Right ventricle myocardium superior (tissue), 1 donor: ENCODE data around the gene COMMD7. TPM values are rescaled to one million over a fixed set of nuclear protein-coding genes. Genes with fewer than 3 reads are reported as not detected.

ENCODE experiments used
- ATAC-seq: fragments of 200-7000 bp; cut with Tn5 transposase; one replicate; pipeline ENCODE4 v1.9.1; 2020; ENCODE audit warnings: mild to moderate bottlenecking; ENCODE audit not compliant: poor library complexity
- DNase-seq: peaks from one replicate; pipeline ENCODE4 v3.0.0-alpha.2; 2020
- intact Hi-C: fragments of 100-400 bp; cut with DNase I; formaldehyde crosslinking; loops from one replicate; pipeline ENCODE4 v1.11.2; 2022
- total RNA-seq: library from RNA; stranded (reverse); fragmentation: NEBNext Ultra II Directional; extraction: Animal tissue kit (Norgen Biotek cat#: 25700); gene quantifications from one replicate; pipeline ENCODE4 v1.2.1, GENCODE V29; 2021
- donor health status: DM: no; HTN: yes; CAD: no; lungs with severe emphysema.

Gene COMMD7
- total RNA-seq, 1 donor from 2014 or later, result 47.8 TPM

DNA sequence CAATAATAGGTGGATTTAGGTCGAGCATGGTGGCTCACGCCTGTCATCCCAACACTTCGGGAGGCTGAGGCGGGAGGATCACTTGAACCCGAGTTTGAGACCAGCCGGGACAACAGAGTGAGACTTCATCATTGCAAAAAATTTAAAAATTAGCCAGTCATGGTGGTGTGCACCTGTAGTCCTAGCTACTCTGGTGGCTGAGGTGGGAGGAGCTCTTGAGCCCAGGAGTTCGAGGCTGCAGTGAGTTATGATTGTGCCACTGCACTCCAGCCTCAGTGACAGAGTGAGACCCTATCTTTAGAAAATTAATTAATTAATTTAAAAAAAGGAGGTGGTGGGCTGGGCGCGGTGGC, 56.1 kb downstream of the COMMD7 start:
- intact Hi-C loops, result no loop called here
- no peak for DNase-seq
- ATAC-seq, result no peak

DNA sequence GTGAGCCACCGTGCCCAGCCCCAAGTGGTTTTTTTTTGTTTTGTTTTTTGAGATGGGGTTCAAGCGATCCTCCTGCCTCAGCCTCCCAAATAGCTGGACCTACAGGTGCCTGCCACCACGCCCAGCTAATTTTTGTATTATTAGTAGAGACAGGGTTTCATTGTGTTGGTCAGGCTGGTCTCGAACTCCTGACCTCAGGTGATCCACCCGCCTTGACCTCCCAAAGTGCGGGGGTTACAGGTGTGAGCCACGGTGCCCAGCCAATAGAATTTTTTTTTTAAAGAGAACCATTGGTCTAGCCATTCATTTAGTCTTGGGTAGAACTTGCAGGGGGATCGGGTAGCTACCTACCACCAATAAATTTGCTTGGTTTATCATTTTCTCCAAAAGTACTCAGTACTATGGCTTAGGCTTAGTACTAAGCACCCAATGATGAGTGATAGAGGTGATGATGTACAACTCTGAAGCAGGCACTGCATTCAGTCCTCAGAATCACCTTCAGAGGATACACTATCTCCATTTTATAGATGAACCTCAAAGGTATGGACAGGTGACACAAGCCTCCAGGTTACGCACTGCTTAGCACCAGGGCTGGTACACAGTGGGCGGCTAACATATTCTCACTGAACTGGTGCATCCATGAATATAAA, 56.6 kb downstream of the COMMD7 start:
- intact Hi-C loops, result no loop called here
- ATAC-seq (no peak), DNase-seq (peak; percentile 15)

GRCh38 chr20:32685541-32686529, 57.4 kb downstream of the COMMD7 start:
- DNase-seq (peak; percentile 67), ATAC-seq (peak; percentile 38)
- intact Hi-C loops, result no loop called here

GRCh38 chr20:32682508-32682987, 60.7 kb downstream of the COMMD7 start:
- DNase-seq (peak; percentile 18), ATAC-seq (no peak)
- intact Hi-C loops, result no loop called here

DNA sequence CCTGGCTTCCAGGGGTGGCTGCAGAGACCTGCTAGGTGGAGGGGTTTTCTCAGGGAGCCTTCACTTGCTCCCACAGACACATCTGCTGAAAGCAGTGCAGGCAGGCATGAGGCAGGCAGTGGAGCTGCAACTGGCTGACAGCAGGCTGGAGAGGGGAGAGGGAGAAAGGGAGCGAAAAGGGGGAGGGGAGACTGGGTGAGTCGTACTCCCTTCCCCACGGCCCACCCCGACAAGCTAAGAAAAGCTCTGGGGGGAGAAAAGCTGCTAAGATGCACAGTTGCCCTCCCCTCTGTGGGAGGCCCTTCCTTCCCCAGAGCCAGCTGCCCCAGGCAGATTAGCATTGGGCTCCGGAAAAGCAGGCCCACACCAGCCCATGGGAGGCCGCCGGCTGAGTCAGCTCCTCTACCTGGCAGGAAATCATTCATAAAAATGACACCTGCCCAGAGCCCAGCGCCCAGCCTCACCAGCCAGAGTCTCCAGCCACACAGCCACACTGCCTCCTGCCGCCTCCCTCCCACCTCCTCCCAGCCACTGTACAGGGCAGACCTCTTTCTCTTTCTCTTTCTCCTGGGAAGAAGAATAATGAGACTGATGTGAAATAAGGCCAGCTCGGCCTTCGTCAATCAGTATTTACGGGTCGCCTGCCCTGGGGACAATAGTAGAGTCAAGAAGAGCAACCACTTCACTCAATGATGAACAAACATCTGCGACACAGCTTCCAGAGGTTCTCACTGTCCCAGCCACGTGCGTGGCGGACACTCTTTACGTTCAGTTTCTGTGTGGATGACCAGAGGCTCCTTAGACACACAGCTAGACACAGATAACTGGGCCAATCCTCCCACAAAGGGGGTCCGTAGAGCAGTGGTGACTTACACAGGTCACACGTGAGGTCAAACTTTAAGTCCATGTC, 61.8 kb downstream of the COMMD7 start:
- ATAC-seq (peak; percentile 18), DNase-seq (peak; percentile 18)
- intact Hi-C loops, result no loop called here

DNA sequence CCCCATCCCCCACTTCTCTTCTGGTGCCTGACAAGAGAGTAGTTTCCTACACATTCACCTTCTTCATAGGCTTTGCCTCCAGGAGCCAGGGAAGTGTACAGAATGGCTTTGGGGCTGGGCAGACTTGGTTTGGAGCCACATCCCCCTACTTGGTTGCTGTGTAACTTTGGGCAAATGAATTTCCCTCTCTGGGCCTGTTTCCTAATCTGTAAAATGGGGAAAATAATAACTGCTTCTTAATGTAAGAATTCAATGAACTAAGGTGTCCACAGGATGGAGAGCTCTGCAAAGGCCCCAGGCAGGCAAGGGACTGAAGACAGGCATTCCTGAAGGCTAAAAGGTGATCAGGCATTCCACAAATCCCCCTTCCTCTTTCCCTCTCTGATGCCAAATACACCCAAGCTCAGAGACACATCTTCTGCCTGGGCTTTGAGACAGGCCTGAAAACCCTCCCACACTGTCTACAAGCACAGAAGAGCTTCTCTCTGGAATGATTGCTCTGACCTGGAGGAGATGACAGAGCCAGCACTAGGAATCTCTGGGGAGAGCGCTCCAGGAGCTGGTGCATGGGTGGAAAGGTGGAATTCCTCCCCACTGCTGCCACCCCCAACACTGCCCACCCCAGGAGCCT, 62.6 kb downstream of the COMMD7 start:
- intact Hi-C loops, result no loop called here
- ATAC-seq (no peak), DNase-seq (peak; percentile 7)

GRCh38 chr20:32678948-32679347, 64.3 kb downstream of the COMMD7 start:
- DNase-seq (peak; percentile 67), ATAC-seq (peak; percentile 70)
- intact Hi-C loops, result no loop called here

DNA sequence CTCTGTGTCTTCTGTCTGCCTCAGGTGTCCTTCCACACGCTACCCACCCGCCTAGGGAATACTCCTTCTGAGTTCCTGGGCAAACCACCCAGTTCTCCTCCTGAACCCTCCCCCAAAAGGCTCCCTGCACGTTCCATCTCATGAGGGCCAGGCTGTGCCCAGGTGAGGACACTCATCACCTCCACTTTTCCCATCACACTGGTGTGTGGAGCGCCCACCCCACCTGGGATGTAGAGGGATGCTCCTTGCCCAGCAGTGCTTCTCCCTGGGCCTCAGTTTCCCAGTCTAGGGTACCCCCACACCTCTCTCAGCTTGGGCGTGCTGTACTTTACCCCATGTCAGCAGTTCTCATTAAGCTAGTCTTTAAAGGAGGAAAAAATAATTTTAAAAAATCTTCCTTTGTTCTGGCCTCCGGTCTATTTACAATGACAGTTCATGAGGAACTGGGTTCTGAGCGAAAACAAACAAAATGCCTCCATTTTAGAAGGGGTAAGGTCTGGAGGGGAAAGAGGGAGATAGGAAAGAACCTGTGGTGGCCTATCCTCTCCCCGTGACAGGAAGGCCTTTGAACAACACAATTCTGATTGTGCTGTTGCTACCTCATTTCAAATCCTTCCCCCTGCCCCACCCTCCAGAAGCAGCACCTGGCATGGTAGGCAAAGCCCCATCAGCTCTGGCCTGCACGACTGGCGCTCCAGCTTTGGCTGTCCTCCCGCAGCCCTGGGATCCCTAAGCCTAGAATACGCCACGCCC, 67.9 kb downstream of the COMMD7 start:
- intact Hi-C loops, result no loop called here
- DNase-seq (no peak), ATAC-seq (no peak)

DNA sequence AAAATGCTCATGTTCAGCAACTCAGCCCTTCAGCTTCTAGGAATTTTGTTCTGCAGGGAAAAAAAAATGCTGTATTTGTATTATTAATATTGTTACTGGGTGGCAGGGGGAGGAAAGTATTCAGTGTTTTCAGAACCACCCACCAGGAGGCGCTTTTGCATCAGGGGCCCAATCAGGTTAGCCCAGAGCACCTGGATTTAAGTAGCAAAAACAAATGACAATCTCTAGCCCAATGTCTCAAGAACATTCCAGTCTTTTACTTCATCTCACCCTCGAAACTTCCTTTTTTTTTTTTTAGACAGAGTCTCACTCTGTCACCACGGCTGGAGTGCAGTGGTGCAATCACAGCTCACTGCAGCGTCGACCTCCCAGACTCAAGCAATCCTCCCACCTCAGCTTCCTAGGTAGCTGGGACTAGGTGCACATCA, 68.9 kb downstream of the COMMD7 start:
- ATAC-seq (no peak), DNase-seq (no peak)
- intact Hi-C loops, result loop anchor here (5.0 kb wide), 1 partner anchor 103 kb away; no protein-coding TSS in a partner anchor

DNA sequence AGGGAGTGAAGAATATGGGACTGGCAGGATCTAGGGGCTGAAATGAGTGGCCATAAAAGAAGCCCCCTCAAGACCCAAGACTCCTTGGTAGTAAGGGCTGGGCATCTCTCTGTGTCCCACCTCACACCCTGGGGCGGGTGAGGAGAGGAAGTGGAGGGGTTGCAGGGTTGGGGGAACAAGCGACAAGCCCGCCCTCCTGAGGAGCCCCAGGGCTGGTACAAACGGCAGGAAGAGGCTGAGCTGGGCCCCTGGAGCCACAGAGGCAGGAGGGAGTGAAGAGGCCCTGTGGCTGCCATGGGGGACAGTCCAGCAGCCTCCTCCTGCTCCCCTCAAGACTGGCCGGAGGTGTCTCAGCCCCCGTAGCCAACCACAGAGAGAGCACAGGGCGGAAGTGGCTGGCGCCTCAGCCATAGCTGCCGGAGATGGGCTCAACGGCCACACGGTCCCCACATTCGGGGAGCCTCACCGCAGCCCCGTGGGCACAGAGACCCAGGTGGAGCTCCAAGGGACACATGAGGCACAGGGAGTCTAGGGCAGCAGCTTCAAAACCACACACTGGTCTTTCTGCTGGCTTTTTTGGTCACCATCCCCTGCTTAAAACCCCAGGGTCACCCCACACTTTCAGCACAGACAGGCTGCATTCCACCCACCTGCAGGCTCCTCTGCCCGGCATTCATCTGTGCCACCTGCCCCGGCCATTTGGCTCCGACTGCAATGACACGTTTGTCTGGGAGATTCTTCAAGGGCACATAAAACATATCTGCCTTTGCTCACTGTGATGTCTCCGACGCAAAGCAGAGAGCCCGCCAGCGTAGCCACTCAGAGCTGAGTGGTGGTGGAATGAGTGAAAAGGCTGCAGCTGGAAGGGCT, 70.0 kb downstream of the COMMD7 start:
- intact Hi-C loops, result loop anchor here (5.0 kb wide), 1 partner anchor 104 kb away; no protein-coding TSS in a partner anchor
- DNase-seq (no peak), ATAC-seq (peak; percentile 30)

DNA sequence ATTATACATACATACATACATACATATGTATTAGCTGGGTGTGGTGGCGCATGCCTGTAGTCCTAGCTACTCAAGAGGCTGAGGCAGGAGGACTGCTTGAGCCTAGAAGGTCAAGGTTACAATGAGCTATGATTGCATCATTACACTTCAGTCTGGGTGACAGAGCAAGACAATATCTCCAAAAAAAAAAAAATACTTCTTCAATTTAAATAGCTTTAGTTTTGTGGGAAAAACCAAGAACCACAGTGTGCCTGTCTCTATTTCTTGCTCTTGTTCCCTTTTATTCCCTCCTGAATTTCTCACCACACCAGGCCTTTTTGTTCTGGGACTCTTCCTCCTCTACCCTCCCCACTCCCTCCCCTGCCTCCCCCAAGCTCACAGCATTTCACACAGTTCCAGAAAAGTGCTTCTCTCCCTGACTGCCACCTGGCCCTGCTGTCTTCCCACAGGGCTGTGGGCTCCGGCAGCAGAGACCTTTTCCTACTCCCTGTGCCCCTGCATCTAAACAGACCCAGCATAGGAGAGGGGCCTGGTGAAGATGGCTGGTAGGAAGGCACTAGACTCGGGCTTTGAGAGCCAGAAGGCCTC, 70.8 kb downstream of the COMMD7 start:
- DNase-seq (no peak), ATAC-seq (peak; percentile 31)
- intact Hi-C loops, result loop anchor here (5.0 kb wide), 1 partner anchor 105 kb away; no protein-coding TSS in a partner anchor

DNA sequence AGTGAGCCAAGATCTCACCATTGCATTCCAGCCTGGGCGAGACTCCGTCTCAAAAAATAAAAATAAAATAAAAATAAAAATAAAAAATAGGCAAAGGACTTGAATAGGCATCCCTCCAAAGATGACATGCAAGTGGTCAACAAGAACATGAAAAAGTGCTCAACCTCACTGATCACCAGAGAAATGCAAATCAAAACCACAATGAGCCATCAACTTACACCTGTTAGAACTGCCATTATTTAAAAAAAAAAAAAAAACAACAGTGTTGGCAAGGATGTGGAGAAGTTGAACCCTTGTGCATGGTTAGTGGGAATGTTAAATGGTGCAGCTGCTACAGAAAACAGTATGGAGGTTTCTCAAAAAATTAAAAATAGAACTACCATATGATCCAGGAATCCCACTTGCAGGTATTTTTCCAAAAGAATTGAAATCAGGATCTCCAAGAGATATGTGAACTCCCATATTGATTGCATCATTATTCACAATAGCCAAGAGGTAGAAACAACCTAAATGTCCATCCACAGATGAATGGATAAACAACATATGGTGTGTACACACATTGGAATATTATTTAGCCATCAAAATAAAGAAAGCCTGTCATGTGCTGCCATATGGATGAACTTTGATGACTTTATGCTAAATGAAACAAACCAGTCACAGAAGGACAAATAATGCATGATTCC, 72.4 kb downstream of the COMMD7 start:
- intact Hi-C loops, result loop anchor here (5.0 kb wide), 1 partner anchor 106 kb away; no protein-coding TSS in a partner anchor
- no peak for ATAC-seq
- no peak for DNase-seq

- DNase-seq (no peak), ATAC-seq (no peak)
- intact Hi-C loops, result no loop called here
Measured at GRCh38 chr20:32667027-32667426, 76.2 kb downstream of the COMMD7 start.

- ATAC-seq, result no peak
- no peak for DNase-seq
- intact Hi-C loops, result no loop called here
Measured at GRCh38 chr20:32664678-32665159, 78.5 kb downstream of the COMMD7 start.

DNA sequence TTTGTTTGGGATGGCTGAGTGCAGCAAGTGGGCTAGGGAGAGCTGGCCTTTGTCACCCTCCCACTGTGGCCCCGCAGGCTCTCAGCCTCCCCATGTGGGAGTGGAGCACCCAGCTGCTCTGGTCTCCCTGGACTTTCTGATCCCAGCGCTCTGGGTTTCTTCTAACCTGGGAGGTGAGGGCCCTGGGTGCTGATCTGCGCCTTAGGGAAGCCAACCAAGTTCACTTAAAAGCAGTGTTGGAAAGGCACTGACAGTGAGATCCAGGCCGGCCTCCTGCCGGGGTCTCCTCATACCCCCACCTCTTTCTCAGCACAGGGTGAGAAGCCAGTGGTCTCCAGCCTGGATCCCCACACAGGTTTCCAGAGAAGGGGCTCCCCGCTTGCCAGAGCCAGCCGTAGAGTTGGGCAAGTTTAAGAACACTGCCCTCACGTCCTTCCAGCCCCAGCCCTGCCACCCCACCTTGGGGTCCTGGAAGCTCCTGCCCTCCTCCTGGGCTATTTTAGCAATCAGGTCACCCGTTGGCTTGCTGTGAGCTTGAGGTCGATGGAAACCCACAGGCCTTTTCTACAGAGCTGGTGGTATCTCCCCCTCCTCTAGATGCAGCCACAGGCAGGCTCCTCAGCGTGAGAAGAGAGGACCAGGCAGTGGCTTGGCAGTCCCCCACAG, 79.1 kb downstream of the COMMD7 start:
- intact Hi-C loops, result no loop called here
- ATAC-seq, result no peak
- no peak for DNase-seq
